Body of pancreas (tissue), 4 donors: ENCODE results near the gene CDKN2D.

Source experiments
- POLR2A ChIP-seq, 3 donors: fragments of 450-650 bp; IDR thresholded peaks; one replicate each; pipeline ENCODE4 v1.6.1; 2016; ENCODE audit warnings: antibody characterized with exemption in 3 of 3, mild to moderate bottlenecking in 2 of 3
- TF ChIP-seq, protein P1 (sequence below), 7 experiments: fragments of 450-650 bp in 4 of 7; fragments of 200-600 bp in 3 of 7; sonication (generic) in 3 of 7; IDR thresholded peaks; one replicate each; pipeline ENCODE4 v1.5.1; 2016 to 2019; ENCODE audit warnings: antibody characterized with exemption in 7 of 7

DNA sequence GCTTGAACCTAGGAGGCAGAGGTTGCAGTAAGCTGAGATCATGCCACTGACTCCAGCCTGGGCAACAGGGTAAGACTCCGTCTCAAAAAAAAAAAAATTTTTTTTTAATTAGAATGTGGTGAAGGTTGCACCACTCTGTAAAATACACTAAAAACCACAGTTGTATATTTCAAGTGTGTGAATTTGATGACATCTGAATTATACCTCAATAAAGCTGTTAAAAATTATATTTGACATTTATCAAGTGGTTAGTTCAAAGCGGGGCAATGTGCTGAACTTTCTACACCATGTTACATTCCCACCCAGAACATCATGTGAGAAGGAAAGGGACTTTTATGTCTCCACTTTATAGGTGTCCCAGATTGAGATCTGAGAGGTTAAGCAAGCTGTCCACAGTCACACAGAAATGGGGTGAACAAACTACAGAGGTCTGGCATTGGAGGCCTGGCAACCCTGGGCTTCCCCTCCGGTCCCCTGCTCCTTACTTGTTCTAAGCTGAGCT lies 45.6 kb downstream of the CDKN2D start:
- TF ChIP-seq, protein P1, sequence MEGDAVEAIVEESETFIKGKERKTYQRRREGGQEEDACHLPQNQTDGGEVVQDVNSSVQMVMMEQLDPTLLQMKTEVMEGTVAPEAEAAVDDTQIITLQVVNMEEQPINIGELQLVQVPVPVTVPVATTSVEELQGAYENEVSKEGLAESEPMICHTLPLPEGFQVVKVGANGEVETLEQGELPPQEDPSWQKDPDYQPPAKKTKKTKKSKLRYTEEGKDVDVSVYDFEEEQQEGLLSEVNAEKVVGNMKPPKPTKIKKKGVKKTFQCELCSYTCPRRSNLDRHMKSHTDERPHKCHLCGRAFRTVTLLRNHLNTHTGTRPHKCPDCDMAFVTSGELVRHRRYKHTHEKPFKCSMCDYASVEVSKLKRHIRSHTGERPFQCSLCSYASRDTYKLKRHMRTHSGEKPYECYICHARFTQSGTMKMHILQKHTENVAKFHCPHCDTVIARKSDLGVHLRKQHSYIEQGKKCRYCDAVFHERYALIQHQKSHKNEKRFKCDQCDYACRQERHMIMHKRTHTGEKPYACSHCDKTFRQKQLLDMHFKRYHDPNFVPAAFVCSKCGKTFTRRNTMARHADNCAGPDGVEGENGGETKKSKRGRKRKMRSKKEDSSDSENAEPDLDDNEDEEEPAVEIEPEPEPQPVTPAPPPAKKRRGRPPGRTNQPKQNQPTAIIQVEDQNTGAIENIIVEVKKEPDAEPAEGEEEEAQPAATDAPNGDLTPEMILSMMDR (IDR thresholded peaks at IDR 0.05) = no peak
- no peak for TF ChIP-seq POLR2A (IDR thresholded peaks at IDR 0.05)
